ENCODE measurements around the gene SPG7. TPM values are rescaled to one million over a fixed set of nuclear protein-coding genes. Genes with fewer than 3 reads are reported as not detected.

Gene SPG7
- total and polyA plus RNA-seq, 9 of the 15 experiments (the other 6 are each of a cell fraction or from before 2014, with no cell fraction given), result 5.8 to 89.1 (median 49.4) TPM

GRCh38 chr16:89507834-89508590 lies at the start of gene SPG7 (continued):
- TF ChIP-seq MGA (IDR thresholded peaks at IDR 0.05), result peak; percentile 96
- no peak for TF ChIP-seq TEAD4 (IDR thresholded peaks at IDR 0.05; ENCODE audit: low read length)
- TF ChIP-seq TEAD4 (CRISPR knock-in tag; IDR thresholded peaks at IDR 0.05; ENCODE audit: borderline replicate concordance), result 0 out of 2 replicates have a peak, but pooled peaks have one; percentile 35
- no peak for TF ChIP-seq ZNF79 (CRISPR knock-in tag; IDR thresholded peaks at IDR 0.05; ENCODE audit: low read depth)
- TF ChIP-seq CBFB (CRISPR knock-in tag; IDR thresholded peaks at IDR 0.05), result no peak
- 0 out of 2 replicates have a peak, but pooled peaks have one; percentile 48 for TF ChIP-seq FOXP1 (CRISPR knock-in tag; IDR thresholded peaks at IDR 0.05)
- TF ChIP-seq POLR3G (IDR thresholded peaks at IDR 0.05; ENCODE audit: extremely low read depth, insufficient read length, insufficient replicate concordance), result no peak
- TF ChIP-seq CREBBP (IDR thresholded peaks at IDR 0.05; ENCODE audit: low read depth, low read length), result no peak
- TF ChIP-seq E2F1 (CRISPR knock-in tag; IDR thresholded peaks at IDR 0.05), result no peak; the same call in 1 of the 2 replicates
- TF ChIP-seq GATA2 (CRISPR knock-in tag; IDR thresholded peaks at IDR 0.05), result no peak
